Endothelial cell (in vitro differentiated cells): ENCODE measurements around the gene ANO9. TPM values are rescaled to one million over a fixed set of nuclear protein-coding genes. Genes with fewer than 3 reads are reported as not detected.

Source experiments
- DNase-seq: peaks from one replicate; pipeline ENCODE4 v3.0.0; 2021; ENCODE audit warnings: low spot score
- H3K27ac Mint-ChIP-seq: one replicate; pipeline ENCODE4 v1.8.0; 2021; ENCODE audit warnings: mixed read lengths, inconsistent platforms; ENCODE audit not compliant: unreplicated experiment
- H3K27me3 Mint-ChIP-seq: one replicate; pipeline ENCODE4 v1.8.0; 2021; ENCODE audit warnings: mild to moderate bottlenecking, moderate library complexity, mixed read lengths, inconsistent platforms; ENCODE audit not compliant: unreplicated experiment
- H3K36me3 Mint-ChIP-seq: one replicate; pipeline ENCODE4 v1.8.0; 2021; ENCODE audit warnings: mild to moderate bottlenecking, low read depth, mixed read lengths, inconsistent platforms; ENCODE audit not compliant: unreplicated experiment
- H3K4me1 Mint-ChIP-seq: one replicate; pipeline ENCODE4 v1.8.0; 2021; ENCODE audit warnings: mild to moderate bottlenecking, mixed read lengths, inconsistent platforms; ENCODE audit not compliant: unreplicated experiment
- H3K4me3 Mint-ChIP-seq: one replicate; pipeline ENCODE4 v1.8.0; 2021; ENCODE audit warnings: mild to moderate bottlenecking, mixed read lengths, inconsistent platforms; ENCODE audit not compliant: unreplicated experiment
- H3K9me3 Mint-ChIP-seq: one replicate; pipeline ENCODE4 v1.8.0; 2021; ENCODE audit warnings: mixed read lengths, inconsistent platforms; ENCODE audit not compliant: unreplicated experiment
- CTCF ChIP-seq: fragments of 200-600 bp; sonication (generic); IDR thresholded peaks from one replicate; pipeline ENCODE4 v1.5.0; 2021; ENCODE audit warnings: antibody characterized with exemption; ENCODE audit not compliant: unreplicated experiment
- long read RNA-seq: library from polyadenylated mRNA; unstranded; transcript quantifications from one replicate; pipeline ENCODE4 v2.0.0, GENCODE V29; 2020; ENCODE audit not compliant: unreplicated experiment
- total RNA-seq: library from RNA; stranded (reverse); fragmentation: NEBNext Ultra II Directional; extraction: Animal tissue kit (Norgen Biotek cat#: 25700); gene quantifications from one replicate; pipeline ENCODE4 v1.2.1, GENCODE V29; 2021; ENCODE audit not compliant: unreplicated experiment

The ANO9 gene
- total RNA-seq, result 0.41 TPM
- long read RNA-seq, result 0 reads

- no peaks in the 10 kb centered on the region for H3K4me1 Mint-ChIP-seq
- H3K27me3 Mint-ChIP-seq, result peaks cover 11% of the 10 kb centered on the region
- H3K36me3 Mint-ChIP-seq, result peaks cover 3% of the 10 kb centered on the region
- H3K27ac Mint-ChIP-seq, result no peak within 1 kb of the TSS
- no peak within 1 kb of the TSS for H3K4me3 Mint-ChIP-seq
- TF ChIP-seq CTCF, result no peak
- no peak for DNase-seq
- peaks cover 4% of the 10 kb centered on the region for H3K9me3 Mint-ChIP-seq
Observed at GRCh38 chr11:441418-442274, at the start of gene ANO9. Gene ANO9, minus strand, starts transcription at chr11:442011. Its CDS starts 85 bp downstream, at chr11:441926.

- Mint-ChIP-seq H3K36me3 (peaks cover 17% of the 10 kb centered on the region), H3K4me1 (no peaks in the 10 kb centered on the region), H3K4me3 (no peak overlapping the region), H3K27ac (no peak overlapping the region), H3K27me3 (peaks cover 10% of the 10 kb centered on the region), H3K9me3 (no peaks in the 10 kb centered on the region)
- DNase-seq, result no peak
- no peak for TF ChIP-seq CTCF
Observed at GRCh38 chr11:491358-491757, 49.5 kb upstream of the ANO9 start.

GRCh38 chr11:490930-491260, 49.1 kb upstream of the ANO9 start:
- H3K4me3 Mint-ChIP-seq, result no peak overlapping the region
- peaks cover 10% of the 10 kb centered on the region for H3K27me3 Mint-ChIP-seq
- no peaks in the 10 kb centered on the region for H3K4me1 Mint-ChIP-seq
- peaks cover 15% of the 10 kb centered on the region for H3K36me3 Mint-ChIP-seq
- no peak for TF ChIP-seq CTCF
- DNase-seq, result no peak
- H3K27ac Mint-ChIP-seq, result no peak overlapping the region
- no peaks in the 10 kb centered on the region for H3K9me3 Mint-ChIP-seq

- peaks cover 11% of the 10 kb centered on the region for H3K36me3 Mint-ChIP-seq
- H3K4me1 Mint-ChIP-seq, result no peaks in the 10 kb centered on the region
- H3K27ac Mint-ChIP-seq, result no peak overlapping the region
- H3K4me3 Mint-ChIP-seq, result no peak overlapping the region
- TF ChIP-seq CTCF, result no peak
- no peak for DNase-seq
- H3K27me3 Mint-ChIP-seq, result peaks cover 10% of the 10 kb centered on the region
- no peaks in the 10 kb centered on the region for H3K9me3 Mint-ChIP-seq
Observed at GRCh38 chr11:490186-490929, 48.5 kb upstream of the ANO9 start.

- TF ChIP-seq CTCF, result no peak
- no peaks in the 10 kb centered on the region for H3K9me3 Mint-ChIP-seq
- no peak for DNase-seq
- peaks cover 8% of the 10 kb centered on the region for H3K36me3 Mint-ChIP-seq
- no peak overlapping the region for H3K27ac Mint-ChIP-seq
- H3K4me3 Mint-ChIP-seq, result no peak overlapping the region
- H3K4me1 Mint-ChIP-seq, result no peaks in the 10 kb centered on the region
- H3K27me3 Mint-ChIP-seq, result peaks cover 10% of the 10 kb centered on the region
Observed at GRCh38 chr11:489610-490185, 47.9 kb upstream of the ANO9 start.
